C1 segment of cervical spinal cord (tissue), 14 donors: Measurements from ENCODE around the gene PHACTR1.
A peak's percentile ranks its signal among the peaks of the same experiment; 100 is the strongest.

Source experiments
- DNase-seq, 14 donors: peaks; one replicate each; lab custom pipeline; 2025; lab: John Stamatoyannopoulos, UW

Gene PHACTR1

DNA sequence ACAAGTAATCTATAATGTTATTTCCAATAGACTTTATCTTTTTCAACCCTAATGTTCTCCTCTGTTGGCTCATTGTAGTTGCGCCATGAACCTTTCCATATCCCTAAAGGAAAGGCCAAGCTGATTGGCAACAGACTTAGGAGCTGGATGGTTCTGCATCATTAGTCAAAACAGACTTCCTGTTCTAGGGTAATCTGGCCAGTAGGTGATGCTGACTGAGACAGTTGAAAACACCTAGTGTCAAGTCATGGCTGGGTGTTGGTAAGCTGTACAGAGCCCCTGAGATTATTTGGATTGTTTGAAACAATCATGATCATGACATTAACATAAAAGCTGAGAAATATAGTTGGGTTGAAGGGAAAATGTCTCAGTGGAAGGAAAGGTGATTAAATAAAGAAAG, 231.4 kb downstream of the PHACTR1 start:
- DNase-seq: no peak

DNA sequence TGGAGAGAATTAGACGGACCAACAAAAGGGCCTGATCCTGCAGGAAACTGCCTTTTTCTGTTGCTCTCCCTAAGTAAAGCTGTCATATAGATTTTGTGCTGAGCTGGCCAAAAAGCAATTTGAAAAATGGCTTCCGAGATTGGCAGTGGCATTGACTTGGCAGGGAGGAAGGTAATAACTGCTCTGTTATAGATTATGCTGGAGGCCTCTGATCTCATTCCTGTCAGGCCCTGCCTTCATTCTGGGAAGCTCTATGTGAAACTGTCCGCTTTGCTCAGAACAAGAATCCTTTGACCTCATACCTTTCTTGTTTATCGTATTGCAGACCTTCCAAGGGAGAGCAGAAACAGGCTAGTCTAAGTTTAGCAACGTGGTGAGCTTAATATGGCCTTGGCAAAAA, 234.4 kb downstream of the PHACTR1 start:
- no peak for DNase-seq

DNA sequence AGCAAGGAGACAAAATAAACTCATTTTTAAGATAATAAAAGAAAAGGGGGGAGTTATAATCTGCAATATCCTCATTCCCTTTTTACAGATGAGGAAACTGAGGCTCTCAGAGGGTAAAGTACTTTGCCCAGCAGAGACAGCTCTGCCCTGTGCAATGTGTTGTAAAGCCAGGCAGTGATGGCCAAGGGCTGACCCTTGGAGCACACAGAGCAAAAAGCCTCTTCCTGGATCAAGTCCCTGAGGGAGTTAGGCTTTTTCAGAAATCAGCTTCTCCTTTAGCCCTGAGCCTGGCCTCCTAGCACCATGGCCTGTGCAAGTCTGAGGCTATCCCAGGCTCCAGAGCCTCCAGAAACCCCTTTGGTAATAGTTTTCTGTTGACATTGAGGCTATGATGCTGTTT, 234.8 kb downstream of the PHACTR1 start:
- no peak for DNase-seq

DNA sequence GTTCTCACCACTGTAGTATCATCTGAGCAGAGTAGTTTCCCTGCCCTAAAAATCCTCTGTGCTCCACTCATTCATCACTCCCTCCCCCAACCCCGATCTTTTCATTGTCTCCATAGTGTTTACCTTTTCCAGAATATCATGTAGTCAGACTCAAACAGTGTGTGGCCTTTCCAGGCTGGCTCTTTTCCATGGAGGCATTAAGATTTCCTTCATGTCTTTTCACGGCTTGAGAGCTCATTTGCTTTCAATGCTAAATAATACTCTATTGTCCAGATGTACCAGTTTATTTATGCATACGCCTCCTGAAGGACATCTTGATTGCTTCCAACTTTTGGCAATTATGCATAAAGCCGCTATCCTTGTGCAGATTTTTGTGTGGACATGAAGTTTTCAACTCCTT, 235.8 kb downstream of the PHACTR1 start:
- no peak for DNase-seq

DNA sequence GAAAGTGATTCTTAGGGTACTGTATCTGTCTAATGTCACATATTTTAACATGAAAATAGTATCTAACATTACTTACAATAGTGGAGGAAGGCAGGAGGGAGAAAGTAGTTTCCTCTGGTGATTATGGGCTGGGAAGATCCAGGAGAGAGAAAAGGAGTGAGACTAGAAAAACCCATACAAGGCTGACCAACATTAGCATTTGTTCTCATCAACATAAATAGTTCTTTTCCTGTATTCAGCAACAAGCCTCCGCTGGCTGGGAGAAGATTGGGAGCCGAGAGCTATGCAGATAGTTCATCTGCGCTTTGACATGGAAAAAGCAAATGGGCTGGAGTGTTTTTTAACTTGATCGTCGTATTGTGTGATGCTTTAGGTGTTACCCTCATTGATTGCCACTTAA, 239.4 kb downstream of the PHACTR1 start:
- no peak for DNase-seq

DNA sequence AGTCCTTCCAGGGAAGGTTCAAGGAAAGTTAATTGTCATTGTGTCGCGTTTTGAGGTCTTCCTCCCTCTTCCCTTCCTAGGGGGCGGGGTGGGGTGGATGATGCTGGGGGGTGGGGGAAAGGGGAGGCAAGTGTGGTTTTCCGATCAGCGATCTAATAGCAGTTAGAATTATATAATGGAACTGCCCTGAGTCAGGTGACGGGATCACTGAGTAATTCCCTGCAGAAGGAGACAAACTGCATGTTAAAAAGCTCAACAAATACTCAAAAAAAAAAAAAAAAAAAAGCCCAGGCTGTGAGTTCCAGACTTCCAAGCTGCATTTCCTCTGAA, 240.4 kb downstream of the PHACTR1 start:
- no peak for DNase-seq

DNA sequence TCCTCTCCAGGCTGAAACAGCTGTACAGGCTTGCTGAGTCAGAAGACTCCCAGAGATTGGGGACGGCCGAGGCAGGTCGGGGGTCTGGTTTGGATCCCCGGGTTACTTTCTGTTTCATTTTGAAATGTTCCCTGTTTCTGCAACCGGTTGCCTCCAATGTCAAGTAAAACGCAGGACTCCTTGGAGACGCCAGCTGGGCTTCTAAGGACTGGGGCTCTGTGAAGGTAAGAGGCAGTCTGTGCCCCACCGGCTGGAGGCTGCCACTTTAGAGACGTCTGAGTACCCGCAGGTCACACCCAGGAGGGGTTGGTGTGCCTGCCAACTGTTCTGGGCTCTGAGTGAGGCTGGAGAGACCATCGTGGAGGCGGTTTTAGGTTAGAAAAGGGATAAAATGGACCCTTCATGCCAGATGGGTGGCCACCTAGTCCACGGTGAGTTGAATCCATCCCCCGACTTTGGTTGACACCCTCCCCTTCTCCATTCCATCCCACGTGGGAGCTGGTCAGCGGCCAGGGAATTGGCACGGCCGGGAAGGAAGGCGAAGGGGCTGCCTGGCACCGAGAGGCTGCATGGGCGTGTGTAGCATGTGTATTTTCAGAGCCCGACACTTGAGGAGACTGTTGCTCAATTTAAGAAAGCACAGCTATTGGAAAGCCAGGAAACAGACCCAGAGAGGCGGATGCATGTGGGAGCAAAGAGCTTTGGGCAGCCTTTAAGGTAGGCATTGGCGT, 240.9 kb downstream of the PHACTR1 start:
- DNase-seq: peak in 13 of 14 donors; percentile 18 to 81 (median 64)

DNA sequence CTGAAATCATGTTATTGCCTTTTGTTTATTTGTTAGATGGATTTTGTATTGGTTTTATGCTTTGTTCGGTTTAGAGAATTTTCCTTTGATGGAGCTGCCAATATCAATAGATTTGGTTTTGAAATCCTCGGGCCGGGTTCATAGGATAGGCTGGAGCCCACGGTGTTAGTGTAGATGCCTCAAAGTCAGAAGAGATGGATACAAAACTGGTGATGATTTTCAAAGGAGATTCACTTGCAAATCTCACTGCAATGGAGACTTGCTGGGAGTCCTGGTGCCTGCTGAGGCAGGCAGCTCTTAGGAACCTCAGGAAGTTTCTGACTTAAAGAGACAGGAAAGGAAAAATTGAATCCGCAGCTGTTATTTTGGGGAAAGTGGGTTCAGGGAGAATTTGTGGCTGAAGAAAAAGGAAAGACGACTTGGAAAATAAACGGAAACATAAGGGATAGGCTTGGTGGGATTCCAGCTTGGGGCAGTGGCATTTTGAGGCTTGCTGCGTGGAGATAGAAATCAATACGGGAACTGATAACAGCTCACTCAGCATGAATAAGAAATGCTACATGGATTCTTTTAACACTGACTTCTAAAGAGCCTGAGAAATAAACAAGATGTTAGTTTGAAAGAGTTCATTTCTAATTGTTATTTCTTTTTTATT, 241.6 kb downstream of the PHACTR1 start:
- DNase-seq: peak in 5 of 14 donors; percentile 33 to 60 (median 46)

DNA sequence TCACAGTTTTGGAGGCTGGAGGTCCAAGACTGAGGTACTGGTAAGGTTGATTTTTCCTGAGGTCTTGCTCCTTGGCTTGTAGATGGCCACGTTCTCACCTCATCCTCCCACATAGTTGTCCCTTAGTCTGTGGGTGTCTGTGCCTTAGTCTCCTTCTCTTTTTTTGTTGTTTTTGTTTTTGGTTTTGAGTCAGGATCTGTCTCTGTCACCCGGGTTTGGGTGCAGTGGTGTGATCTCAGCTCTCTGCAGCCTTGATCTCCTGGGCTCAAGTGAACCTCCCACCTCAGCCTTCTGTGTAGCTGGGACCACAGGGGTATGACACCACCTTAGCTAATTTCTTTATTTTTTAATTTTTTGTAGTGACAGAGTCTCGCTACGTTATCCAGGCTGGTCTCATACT, 245.2 kb downstream of the PHACTR1 start:
- no peak for DNase-seq

DNA sequence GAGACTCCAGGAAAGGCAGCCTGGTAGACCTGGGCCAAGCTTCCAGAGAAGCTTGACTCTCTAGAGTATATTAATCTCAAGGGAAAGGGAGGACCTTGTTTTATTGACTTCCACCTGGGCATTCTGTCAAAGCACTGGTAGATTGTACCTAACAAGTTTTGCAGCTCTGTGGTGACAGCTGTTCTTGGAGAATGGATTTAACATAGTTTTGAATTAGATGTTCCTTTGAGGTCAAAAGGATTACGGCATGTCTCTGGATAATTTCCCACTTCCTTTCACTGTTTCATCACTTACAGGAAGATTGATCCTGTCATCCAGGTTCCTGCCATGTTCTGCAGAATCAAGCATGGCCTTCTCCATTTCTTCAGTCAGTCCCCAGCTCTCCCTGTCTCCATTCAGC, 246.0 kb downstream of the PHACTR1 start:
- no peak for DNase-seq

DNA sequence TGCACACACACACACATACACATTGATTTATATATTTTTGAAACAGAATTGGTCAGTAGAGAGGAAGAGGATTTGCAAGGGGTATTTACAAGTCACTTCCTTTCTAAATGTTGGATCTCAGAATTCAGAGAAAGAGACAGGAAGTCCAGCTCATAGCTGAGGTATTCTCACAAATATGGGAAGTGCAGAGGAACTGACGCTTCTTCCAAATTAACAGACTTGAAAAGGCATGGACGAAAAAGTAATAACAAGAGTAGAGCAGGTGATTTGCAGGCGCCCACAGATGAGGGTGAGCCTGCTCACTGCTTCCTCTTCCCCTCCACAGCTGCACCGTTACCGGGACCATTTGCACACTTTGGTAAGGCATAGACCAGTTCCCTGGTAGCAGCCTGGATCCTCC, 246.4 kb downstream of the PHACTR1 start:
- no peak for DNase-seq

DNA sequence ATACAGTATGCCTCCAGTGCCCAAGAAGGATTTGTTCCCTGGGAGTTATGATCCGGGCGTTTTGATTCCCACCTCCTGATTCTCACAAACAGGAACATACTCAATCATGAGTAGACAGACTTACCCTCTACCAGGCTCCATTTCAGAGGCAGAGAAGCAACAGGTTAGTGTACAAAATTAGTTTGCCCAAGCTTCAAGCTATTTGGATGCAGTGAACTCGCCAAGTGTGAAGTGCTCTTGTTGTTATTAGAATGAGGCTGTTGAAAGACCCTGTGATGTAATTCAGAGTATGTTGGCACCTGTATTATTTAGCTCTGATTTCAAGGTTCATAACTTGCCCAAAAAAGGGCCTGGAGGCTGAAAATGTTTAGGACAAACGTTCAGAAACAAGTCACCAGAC, 247.0 kb downstream of the PHACTR1 start:
- no peak for DNase-seq

DNA sequence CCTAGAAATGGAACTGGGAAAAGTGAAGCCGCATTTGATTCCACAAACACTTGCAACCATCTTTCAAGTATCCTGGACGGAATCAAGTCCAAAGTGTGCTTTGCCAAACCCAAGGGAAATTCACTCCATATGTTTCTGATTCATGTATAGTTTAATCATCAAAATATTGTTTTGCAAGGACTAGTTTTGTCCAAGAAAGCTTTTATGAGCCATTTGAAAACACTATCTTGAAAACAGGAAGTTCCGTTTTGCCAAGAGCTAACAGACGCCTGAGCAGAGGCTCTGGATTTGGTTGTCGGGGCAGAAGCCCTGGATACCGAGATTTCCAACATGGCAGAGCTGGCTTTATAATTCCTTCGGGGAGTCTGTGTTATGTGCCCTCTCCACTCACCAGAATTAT, 251.1 kb downstream of the PHACTR1 start:
- DNase-seq: no peak

DNA sequence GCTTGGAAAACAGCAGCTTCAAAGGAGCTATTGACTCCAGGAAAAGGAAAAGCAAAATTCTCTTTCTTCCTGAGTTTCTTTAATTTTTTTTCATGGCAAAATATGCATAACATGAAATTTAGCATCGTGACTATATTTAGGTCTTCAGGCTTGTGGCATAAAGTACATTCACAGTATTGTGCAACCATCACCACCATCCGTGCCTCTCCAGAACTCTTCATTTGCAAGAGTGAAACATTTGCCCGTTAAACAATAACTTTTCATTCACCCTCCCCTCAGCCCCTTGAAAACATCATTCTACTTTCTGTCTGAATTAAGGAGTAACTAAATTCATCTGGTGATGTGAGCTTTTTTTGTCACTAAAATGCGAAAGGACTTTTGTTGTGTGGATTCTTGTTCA, 251.7 kb downstream of the PHACTR1 start:
- DNase-seq: no peak

DNA sequence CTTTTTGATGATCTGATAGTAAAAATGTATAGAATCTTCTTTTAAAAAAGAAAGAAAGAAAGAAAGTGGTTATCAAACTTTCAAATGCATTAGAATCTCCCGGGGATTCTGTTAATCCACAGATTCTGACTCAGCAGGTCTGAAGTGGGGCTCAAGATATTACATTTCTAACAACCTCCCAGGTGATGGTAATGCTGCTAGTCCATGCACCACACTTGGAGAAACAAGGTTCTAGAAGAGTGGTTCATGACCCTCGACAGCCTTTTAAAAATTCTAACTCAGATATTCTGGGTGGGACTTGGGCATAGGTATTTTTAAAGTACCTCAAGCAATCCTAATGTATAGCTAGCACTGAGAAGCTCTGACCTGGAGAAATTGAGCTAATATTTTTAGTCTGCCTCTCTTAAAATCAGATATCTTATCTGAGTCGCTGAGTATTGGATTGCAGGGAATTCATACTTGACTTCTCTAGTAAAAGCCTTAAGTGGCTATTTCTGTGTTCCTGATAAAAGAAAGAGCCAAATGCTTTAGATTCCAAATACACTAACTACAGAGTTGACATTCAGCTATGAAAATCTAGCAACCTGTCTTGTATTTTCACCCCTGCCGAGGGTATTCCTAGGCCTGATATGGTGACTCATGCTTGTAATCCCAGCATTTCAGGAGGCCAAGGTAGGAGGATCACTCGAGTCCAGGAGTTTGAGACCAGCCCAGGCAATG, 252.4 kb downstream of the PHACTR1 start:
- DNase-seq: no peak

DNA sequence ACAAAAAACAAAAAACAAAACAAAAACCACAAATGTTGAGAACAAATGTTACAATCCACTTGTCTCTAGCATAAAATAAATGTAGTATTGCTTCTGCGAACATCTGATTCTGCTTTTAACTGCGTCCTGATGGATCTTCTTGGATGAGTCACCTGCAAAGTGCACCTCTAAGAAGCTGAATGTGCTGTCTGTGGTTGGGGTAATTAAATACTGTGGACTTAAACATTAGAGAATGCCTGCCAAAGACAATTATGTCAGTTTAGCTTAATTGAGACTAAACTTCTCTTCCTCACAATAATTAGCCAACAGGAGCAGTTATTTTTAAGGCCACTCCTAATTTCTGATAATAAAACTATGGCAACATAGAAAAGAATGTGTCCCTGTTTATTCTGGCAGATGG, 253.4 kb downstream of the PHACTR1 start:
- no peak for DNase-seq

DNA sequence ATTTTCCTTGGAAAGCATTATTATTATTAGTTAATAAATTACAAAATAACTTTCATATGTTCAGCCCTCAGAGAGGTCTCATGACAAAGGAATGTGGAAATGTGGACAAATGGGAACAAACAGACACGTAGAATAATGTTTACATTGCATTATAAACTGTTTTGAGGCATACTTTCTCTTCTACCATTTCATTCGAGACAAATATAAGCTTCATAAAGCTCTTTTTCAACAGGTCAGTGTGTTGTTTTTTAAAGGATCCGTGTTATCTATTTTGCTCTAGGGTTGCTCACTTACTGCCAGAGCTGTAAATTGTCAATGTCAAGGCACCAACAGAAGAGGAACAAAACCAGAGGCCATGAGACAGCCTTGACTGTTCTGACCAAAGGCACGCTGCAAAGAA, 256.8 kb downstream of the PHACTR1 start:
- no peak for DNase-seq

DNA sequence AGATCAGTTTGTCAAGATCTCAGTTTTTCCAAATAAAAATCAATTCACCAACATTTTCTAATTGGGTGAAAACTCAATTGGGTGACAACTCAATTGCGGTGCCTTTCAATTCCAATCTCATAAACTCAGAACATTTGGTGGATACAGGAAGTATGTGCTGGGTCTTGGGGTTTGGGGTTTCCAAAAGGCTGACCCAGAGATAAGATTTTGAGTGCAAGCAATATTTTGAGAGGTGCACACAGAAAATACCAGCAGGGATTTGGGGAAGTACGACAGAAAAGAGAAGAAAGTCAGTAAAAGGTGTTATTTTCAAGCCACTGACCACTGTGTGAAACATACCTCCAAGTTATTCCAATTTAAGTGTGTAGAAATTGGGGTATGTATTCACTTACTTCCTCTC, 258.0 kb downstream of the PHACTR1 start:
- no peak for DNase-seq

DNA sequence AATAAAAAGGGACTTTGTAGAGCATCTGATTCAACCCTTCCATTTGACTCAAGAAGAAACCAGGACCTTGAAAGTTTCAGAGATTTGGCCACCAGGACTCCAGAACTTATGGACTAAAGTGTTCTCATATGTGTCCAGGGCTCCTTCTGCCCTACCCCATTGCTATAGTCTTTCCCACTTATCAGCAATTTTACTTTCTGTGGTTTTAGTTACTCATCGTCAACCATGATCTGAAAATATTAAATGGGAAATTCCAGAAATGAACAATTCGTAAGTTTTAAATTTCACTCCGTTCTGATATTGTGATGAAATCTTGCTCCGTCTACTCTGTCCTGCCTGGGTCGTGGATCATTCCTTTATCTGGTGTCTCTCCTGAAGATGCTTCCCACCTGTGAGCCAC, 259.8 kb downstream of the PHACTR1 start:
- DNase-seq: no peak

DNA sequence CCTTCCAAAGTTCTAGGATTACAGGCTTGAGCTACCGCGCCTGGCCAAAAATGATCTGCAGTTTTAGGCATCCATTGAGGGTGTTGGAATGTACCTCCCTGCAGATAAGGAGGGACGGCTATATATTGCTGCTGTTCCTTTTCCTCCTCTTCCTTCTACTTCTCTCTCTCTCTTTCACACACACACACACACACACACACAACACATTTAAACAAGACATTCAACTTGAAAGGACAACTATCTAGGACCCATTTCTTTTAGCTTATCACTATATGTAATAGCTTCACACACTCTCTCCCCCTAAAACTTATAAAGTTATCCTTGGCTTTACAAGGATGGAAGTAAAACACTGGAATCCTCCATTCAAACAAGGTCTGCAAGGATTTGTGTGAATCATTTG, 260.6 kb downstream of the PHACTR1 start:
- no peak for DNase-seq

DNA sequence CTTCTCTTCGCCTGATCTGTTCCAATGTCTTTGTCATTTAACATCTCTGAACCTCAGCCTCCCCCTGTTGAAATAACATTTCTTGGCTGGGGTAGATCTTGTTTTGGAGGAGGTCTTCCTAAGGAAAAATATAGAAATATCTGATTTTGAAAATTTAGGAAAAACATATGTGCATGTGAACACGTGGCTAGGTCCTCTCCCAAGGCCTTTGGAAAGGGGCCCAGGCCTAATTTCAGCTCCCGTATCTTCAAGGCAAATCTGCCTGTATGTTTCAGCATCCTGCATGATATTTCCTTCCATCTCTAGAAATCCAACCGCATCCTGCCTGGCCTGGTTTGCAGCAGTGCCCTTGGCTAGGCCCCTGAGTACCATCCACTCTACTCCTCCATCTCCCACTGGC, 261.2 kb downstream of the PHACTR1 start:
- no peak for DNase-seq

DNA sequence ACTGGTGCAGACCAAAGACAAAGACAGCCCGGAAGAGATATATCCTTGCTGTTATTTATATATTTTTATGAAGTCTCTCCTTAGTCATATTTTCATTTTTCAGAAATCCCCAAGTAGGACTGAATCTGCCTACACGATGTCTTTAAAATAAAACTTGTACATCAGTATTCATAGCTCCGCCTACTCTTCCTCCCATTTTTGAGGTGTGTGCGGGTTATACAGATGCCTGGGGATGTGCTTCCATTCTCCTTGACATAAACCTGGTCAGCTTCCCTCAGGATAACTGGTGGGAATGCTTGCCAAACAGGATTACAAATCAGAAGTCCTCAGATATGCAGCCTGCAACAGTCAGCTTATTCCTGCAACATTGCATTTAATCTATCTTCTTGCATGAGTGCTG, 264.2 kb downstream of the PHACTR1 start:
- no peak for DNase-seq

DNA sequence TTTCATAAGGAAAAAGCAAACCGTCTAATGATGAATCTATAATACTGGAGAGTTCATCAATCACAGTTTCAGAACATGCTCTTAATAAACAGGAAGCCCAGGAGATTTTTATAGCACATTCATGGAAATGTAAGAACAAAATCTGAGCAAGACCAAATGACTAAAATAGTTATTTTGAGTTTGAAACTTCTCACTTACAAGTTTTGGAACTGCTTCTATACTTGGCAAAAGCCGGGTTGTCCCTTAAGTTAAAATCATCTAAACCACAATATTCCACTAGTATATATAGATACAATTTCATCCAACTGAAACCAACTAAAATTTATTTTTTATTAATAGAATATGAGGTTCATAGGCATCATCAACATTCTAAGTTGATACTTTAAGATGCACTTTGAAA, 268.2 kb downstream of the PHACTR1 start:
- DNase-seq: no peak
